ENCODE data around the gene CES2.

The CES2 gene

DNA sequence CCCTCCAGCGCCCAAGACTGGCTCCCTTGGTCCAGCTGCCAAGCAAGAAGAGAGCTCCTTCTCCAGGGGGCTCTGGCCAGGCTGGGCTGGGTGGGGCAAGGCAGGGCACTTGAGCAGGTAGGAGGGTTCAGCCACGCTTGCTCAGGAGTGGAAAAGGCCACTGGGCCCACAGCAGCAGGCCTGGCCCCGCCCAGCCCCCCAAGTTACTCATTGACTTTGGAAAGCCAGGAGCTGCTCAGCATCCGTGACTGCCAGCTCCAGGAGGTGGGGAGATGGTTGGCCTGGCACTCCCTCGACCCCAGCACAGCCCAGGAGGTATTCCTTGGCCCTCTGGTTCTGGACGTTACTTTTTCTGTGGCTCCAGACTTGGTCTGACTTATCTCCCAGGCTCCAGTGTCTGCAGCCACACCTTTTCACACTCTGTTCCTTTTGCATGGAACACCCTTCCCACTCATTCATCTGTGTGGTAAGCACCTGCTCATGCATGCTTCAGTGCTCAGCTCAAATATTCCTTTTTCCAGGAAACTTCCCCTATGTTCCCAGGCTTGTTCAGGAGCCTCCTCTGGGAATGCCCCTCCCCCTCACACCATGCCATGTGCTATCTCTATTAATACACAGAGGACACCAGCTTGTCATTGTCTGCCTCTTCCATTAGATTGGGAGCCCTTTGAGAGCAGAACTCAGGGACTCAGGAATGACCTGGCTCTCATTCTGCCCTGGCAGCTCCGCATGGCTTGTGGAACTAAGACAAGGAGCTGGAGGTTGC is 16.3 kb upstream of the CES2 start, which contains the start of gene CDH16:
CDH16 (minus strand) TSS at position 83 of the 766 bp plus-strand sequence. CDS start 820 bp downstream, outside the sequence.
- H3K4me2 ChIP-seq, result no peak within 1 kb of the TSS
- H3K36me3 ChIP-seq (ENCODE audit: insufficient read depth), result no peaks in the 10 kb centered on the region
- no peaks in the 10 kb centered on the region for H4K20me1 ChIP-seq (ENCODE audit: insufficient read depth)
- TF ChIP-seq, protein P1, sequence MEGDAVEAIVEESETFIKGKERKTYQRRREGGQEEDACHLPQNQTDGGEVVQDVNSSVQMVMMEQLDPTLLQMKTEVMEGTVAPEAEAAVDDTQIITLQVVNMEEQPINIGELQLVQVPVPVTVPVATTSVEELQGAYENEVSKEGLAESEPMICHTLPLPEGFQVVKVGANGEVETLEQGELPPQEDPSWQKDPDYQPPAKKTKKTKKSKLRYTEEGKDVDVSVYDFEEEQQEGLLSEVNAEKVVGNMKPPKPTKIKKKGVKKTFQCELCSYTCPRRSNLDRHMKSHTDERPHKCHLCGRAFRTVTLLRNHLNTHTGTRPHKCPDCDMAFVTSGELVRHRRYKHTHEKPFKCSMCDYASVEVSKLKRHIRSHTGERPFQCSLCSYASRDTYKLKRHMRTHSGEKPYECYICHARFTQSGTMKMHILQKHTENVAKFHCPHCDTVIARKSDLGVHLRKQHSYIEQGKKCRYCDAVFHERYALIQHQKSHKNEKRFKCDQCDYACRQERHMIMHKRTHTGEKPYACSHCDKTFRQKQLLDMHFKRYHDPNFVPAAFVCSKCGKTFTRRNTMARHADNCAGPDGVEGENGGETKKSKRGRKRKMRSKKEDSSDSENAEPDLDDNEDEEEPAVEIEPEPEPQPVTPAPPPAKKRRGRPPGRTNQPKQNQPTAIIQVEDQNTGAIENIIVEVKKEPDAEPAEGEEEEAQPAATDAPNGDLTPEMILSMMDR (conservative IDR thresholded peaks at IDR 0.05; ENCODE audit: low read depth, low read length), result no peak
- no peaks in the 10 kb centered on the region for H3K79me2 ChIP-seq (ENCODE audit: insufficient read depth, low read depth)
- no peak within 1 kb of the TSS for H3K9ac ChIP-seq
- peaks cover 10% of the 10 kb centered on the region; the same call in 1 of the 2 replicates for H3K27me3 ChIP-seq (ENCODE audit: insufficient read depth, low read depth)
- H3K27ac ChIP-seq, result no peak within 1 kb of the TSS
- H3K4me1 ChIP-seq (ENCODE audit: low read depth, poor library complexity, severe bottlenecking), result no peaks in the 10 kb centered on the region
- H3K4me3 ChIP-seq (IDR thresholded peaks at IDR 0.05; ENCODE audit: insufficient read depth, low read depth, low read length), result no peak within 1 kb of the TSS
- H2AFZ ChIP-seq (ENCODE audit: low read depth), result no peak within 1 kb of the TSS

DNA sequence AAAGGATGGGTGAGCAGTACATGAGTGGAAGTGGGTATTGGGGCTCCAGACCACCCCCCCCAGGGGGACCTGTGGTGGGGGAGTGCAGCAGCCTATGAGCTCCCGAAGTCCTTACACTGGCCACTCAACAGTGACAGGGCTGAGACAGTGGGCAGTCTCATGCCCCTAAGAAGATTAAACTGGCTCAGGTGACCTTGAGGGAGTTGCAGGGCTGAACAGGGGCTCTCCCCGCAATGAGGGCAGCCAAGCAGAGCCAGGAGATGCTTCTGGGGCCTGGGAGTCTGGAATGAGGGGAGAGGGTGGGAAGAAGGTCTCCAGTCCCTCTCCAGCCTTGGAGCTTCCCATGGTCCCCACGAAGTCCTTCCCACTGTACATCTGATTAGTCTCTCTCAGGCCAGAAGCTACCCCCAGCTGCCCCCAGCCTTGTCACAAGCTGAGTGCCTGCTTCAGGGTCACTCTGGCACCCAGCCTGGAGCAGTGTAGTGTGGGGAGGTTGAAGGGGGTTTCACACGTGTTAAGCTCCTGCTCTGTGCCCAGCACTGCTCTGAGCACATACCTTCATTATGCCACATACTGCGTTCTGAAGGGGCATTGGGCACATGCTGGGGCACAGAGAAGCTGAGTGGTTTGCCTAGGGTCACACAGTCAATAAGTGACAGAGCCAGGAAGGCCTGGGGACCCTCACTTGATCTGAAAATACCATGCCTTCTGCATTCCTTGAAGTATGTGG is 15.6 kb upstream of the CES2 start:
- H2AFZ ChIP-seq (ENCODE audit: low read depth), result no peak overlapping the region
- H3K79me2 ChIP-seq (ENCODE audit: insufficient read depth, low read depth), result no peaks in the 10 kb centered on the region
- no peak overlapping the region for H3K4me3 ChIP-seq (IDR thresholded peaks at IDR 0.05; ENCODE audit: insufficient read depth, low read depth, low read length)
- H3K9ac ChIP-seq, result no peak overlapping the region
- no peaks in the 10 kb centered on the region for H3K4me1 ChIP-seq (ENCODE audit: low read depth, poor library complexity, severe bottlenecking)
- H3K4me2 ChIP-seq, result no peak overlapping the region
- peaks cover 10% of the 10 kb centered on the region; the same call in 1 of the 2 replicates for H3K27me3 ChIP-seq (ENCODE audit: insufficient read depth, low read depth)
- TF ChIP-seq, protein P1 (conservative IDR thresholded peaks at IDR 0.05; ENCODE audit: low read depth, low read length), result no peak
- H3K36me3 ChIP-seq (ENCODE audit: insufficient read depth), result no peaks in the 10 kb centered on the region
- no peak overlapping the region for H3K27ac ChIP-seq
- no peaks in the 10 kb centered on the region for H4K20me1 ChIP-seq (ENCODE audit: insufficient read depth)

DNA sequence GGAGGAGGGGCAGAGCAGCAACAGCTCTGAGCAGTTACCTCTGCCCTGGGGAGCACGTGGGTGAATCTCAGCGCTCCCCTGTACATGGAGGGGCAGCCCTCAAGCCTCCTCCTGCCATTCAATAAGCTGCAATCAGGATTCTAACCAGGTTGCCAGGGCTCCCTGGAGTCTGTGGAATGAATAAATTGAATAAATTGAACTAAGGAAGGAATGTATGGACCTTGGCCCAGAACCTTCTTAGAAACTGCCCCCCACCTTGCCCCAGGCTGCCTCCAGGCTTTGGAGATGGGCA is 15.1 kb upstream of the CES2 start:
- no peak overlapping the region for H2AFZ ChIP-seq (ENCODE audit: low read depth)
- no peak overlapping the region for H3K27ac ChIP-seq
- H4K20me1 ChIP-seq (ENCODE audit: insufficient read depth), result no peaks in the 10 kb centered on the region
- TF ChIP-seq, protein P1 (conservative IDR thresholded peaks at IDR 0.05; ENCODE audit: low read depth, low read length), result no peak
- no peaks in the 10 kb centered on the region for H3K36me3 ChIP-seq (ENCODE audit: insufficient read depth)
- H3K4me1 ChIP-seq (ENCODE audit: low read depth, poor library complexity, severe bottlenecking), result no peaks in the 10 kb centered on the region
- peaks cover 12% of the 10 kb centered on the region; the same call in 1 of the 2 replicates for H3K27me3 ChIP-seq (ENCODE audit: insufficient read depth, low read depth)
- no peak overlapping the region for H3K4me3 ChIP-seq (IDR thresholded peaks at IDR 0.05; ENCODE audit: insufficient read depth, low read depth, low read length)
- H3K9ac ChIP-seq, result no peak overlapping the region
- no peaks in the 10 kb centered on the region for H3K79me2 ChIP-seq (ENCODE audit: insufficient read depth, low read depth)
- no peak overlapping the region for H3K4me2 ChIP-seq

DNA sequence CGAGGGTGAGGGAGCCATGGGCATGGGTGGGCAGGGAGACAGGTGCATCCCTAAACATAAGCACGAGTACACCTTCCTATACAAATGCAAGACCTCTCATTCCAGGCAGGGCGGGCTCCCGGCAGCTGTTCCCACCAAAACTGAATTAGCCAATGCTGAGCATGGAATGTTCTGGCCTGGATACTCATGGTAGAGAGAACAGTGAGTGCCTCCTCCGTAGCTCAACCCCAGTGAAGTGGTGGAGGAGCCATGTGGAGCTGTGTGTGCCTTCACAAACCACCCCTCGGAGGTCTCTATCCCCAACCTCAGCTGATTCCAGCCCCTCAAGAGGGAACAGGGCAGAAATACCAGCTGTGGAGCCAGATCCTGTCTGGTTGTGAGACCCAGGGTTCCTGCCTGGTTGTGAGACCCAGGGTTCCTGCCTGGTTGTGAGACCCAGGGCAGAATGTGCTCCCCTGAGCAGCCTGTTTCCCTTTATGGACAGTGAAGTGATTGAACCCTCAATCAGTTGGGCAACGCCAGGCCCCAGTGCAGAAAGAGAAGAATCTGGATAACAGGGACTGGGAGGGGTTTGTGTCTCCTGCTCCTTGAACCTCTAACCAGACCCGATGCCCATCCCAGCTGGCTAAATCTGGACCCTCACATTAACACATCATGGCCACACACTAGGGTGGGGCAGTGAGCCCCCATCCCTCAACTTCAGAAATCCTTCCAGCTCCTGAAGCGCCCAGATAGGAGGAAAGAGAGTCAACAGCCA is 14.2 kb upstream of the CES2 start:
- TF ChIP-seq, protein P1 (conservative IDR thresholded peaks at IDR 0.05; ENCODE audit: low read depth, low read length), result no peak
- Histone ChIP-seq H3K27ac (no peak overlapping the region), H3K4me3 (IDR thresholded peaks at IDR 0.05; ENCODE audit: insufficient read depth, low read depth, low read length) (no peak overlapping the region), H3K9ac (no peak overlapping the region), H4K20me1 (ENCODE audit: insufficient read depth) (no peaks in the 10 kb centered on the region), H3K27me3 (ENCODE audit: insufficient read depth, low read depth) (peaks cover 12% of the 10 kb centered on the region; the same call in 1 of the 2 replicates), H3K4me2 (no peak overlapping the region), H3K36me3 (ENCODE audit: insufficient read depth) (no peaks in the 10 kb centered on the region), H3K4me1 (ENCODE audit: low read depth, poor library complexity, severe bottlenecking) (peaks cover 7% of the 10 kb centered on the region), H2AFZ (ENCODE audit: low read depth) (no peak overlapping the region), H3K79me2 (ENCODE audit: insufficient read depth, low read depth) (no peaks in the 10 kb centered on the region)

Data from KMS-11 (cell line).